HepG2 (cell line): ENCODE measurements around the gene IFT172. TPM values are rescaled to one million over a fixed set of nuclear protein-coding genes. Genes with fewer than 3 reads are reported as not detected.

ENCODE experiments used
- HIC2 ChIP-seq: sonication (generic); formaldehyde crosslinking; IDR thresholded peaks from 2 replicates; pipeline ENCODE4 v1.9.0; 2022; ENCODE audit warnings: low read depth, missing genetic modification reagents
- HNF1B ChIP-seq: sonication (generic); formaldehyde crosslinking; IDR thresholded peaks from 2 replicates; pipeline ENCODE4 v1.5.1; 2020; ENCODE audit warnings: mild to moderate bottlenecking, moderate library complexity, missing genetic modification reagents
- KMT2B ChIP-seq: IDR thresholded peaks from 2 replicates; pipeline ENCODE4 v1.6.1; 2016; ENCODE audit warnings: missing genetic modification reagents, missing compliant biosample characterization
- MED1 ChIP-seq: sonication (generic); formaldehyde crosslinking; IDR thresholded peaks from 2 replicates; pipeline ENCODE4 v1.4.0; 2020; ENCODE audit warnings: missing genetic modification reagents
- MXD4 ChIP-seq: IDR thresholded peaks from 2 replicates; pipeline ENCODE4 v1.6.1; 2016; ENCODE audit warnings: mild to moderate bottlenecking, missing biosample characterization, missing genetic modification reagents
- MYC ChIP-seq: sonication (generic); formaldehyde crosslinking; IDR thresholded peaks from 2 replicates; pipeline ENCODE4 v1.9.0; 2021; ENCODE audit warnings: missing genetic modification reagents, borderline replicate concordance
- PHF20 ChIP-seq: sonication (generic); formaldehyde crosslinking; IDR thresholded peaks from 2 replicates; pipeline ENCODE4 v1.5.0; 2020; ENCODE audit warnings: mild to moderate bottlenecking, missing genetic modification reagents
- RELA ChIP-seq: sonication (generic); formaldehyde crosslinking; IDR thresholded peaks from 2 replicates; pipeline ENCODE4 v1.4.0; 2020; ENCODE audit warnings: missing genetic modification reagents
- TEF ChIP-seq: sonication (generic); formaldehyde crosslinking; IDR thresholded peaks from 2 replicates; pipeline ENCODE4 v1.5.0; 2020; ENCODE audit warnings: missing genetic modification reagents
- ZBTB40 ChIP-seq, 2 experiments: fragments of 450-650 bp in 1 of 2; sonication (generic) in 1 of 2; formaldehyde crosslinking in 1 of 2; IDR thresholded peaks; 2 replicates each; pipeline versions ENCODE4 v1.6.1 to v1.8.0; 2016 to 2022; ENCODE audit warnings: antibody characterized with exemption in 1 of 2, mild to moderate bottlenecking in 1 of 2, missing genetic modification reagents in 1 of 2
- ZMAT3 ChIP-seq: sonication (generic); formaldehyde crosslinking; conservative IDR thresholded peaks from 2 replicates; pipeline ENCODE4 v1.7.0; 2021; ENCODE audit warnings: missing genetic modification reagents
- ZNF17 ChIP-seq: sonication (generic); formaldehyde crosslinking; IDR thresholded peaks from 2 replicates; pipeline ENCODE4 v1.5.0; 2020; ENCODE audit warnings: mild to moderate bottlenecking, missing genetic modification reagents
- ZNF557 ChIP-seq: sonication (generic); formaldehyde crosslinking; IDR thresholded peaks from 2 replicates; pipeline ENCODE4 v1.4.0; 2020; ENCODE audit warnings: missing genetic modification reagents
- ZNF747 ChIP-seq: sonication (generic); formaldehyde crosslinking; IDR thresholded peaks from 2 replicates; pipeline ENCODE4 v1.8.1; 2023; ENCODE audit warnings: missing genetic modification reagents, mild to moderate bottlenecking, borderline replicate concordance
- ZNF776 ChIP-seq: sonication (generic); formaldehyde crosslinking; IDR thresholded peaks from 2 replicates; pipeline ENCODE4 v1.4.0; 2020; ENCODE audit warnings: mild to moderate bottlenecking, missing genetic modification reagents
- polyA plus RNA-seq, 8 experiments: library from polyadenylated mRNA; depleted of rRNA in 3 of 8; stranded (reverse) in 7 of 8; unstranded in 1 of 8; fragments of >200 nt; fragmentation: Illumina TruSeq in 4 of 8; extraction: Trizol in 4 of 8; gene quantifications; 2 replicates each; pipeline versions ENCODE4 v1.2.1 to v1.2.3, GENCODE V29; 2011 to 2016; ENCODE audit warnings: low read depth in 4 of 8, missing spikeins in 1 of 8, mixed read lengths in 1 of 8; ENCODE audit not compliant: insufficient read depth in 1 of 8
- total RNA-seq, 5 experiments: library from RNA; depleted of rRNA; stranded (reverse); fragments of >200 nt; fragmentation: Illumina TruSeq; extraction: Trizol; gene quantifications; 2 replicates each; pipeline ENCODE4 v1.2.3, GENCODE V29; 2016; ENCODE audit warnings: low read depth in 1 of 5

IFT172 gene
- total and polyA plus RNA-seq, 2 of the 13 experiments (the other 11 are each of a cell fraction or from before 2014, with no cell fraction given), result 21.6 to 35.7 TPM

GRCh38 chr2:27496357-27497287 is 7.1 kb upstream of the IFT172 start, which contains the start of gene GCKR (continued):
- peak; percentile 79; the same call in 1 of the 2 replicates for TF ChIP-seq ZNF747
- TF ChIP-seq ZNF17 (CRISPR knock-in tag), result no peak
- TF ChIP-seq HNF1B (CRISPR knock-in tag), result peak; percentile 98
- TF ChIP-seq MED1 (CRISPR knock-in tag), result peak; percentile 88
- no peak for TF ChIP-seq TEF (CRISPR knock-in tag)
- TF ChIP-seq MYC (CRISPR knock-in tag), result peak; percentile 82
- no peak; the same call in 1 of the 2 replicates for TF ChIP-seq ZNF557 (CRISPR knock-in tag)
- TF ChIP-seq ZMAT3 (CRISPR knock-in tag), result peak; percentile 96
- TF ChIP-seq ZNF776 (CRISPR knock-in tag), result 0 out of 2 replicates have a peak, but pooled peaks have one; percentile 23
- peak; percentile 85 for TF ChIP-seq HIC2 (CRISPR knock-in tag)
- no peak for TF ChIP-seq ZBTB40 (IDR thresholded peaks at IDR 0.05)
- peak; percentile 74 for TF ChIP-seq ZBTB40 (CRISPR knock-in tag; IDR thresholded peaks at IDR 0.05)
- no peak for TF ChIP-seq RELA (CRISPR knock-in tag)
- peak; percentile 67; the same call in 1 of the 2 replicates for TF ChIP-seq PHF20 (CRISPR knock-in tag)
- TF ChIP-seq KMT2B, result peak; percentile 75
- peak; percentile 22; the same call in 1 of the 2 replicates for TF ChIP-seq MXD4 (CRISPR knock-in tag)
